GDM1 (cell line): Measurements from ENCODE around the gene XPO4.

Experiments
- DNase-seq: peaks from one replicate; lab custom pipeline; 2025; lab: John Stamatoyannopoulos, UW

The XPO4 gene

DNA sequence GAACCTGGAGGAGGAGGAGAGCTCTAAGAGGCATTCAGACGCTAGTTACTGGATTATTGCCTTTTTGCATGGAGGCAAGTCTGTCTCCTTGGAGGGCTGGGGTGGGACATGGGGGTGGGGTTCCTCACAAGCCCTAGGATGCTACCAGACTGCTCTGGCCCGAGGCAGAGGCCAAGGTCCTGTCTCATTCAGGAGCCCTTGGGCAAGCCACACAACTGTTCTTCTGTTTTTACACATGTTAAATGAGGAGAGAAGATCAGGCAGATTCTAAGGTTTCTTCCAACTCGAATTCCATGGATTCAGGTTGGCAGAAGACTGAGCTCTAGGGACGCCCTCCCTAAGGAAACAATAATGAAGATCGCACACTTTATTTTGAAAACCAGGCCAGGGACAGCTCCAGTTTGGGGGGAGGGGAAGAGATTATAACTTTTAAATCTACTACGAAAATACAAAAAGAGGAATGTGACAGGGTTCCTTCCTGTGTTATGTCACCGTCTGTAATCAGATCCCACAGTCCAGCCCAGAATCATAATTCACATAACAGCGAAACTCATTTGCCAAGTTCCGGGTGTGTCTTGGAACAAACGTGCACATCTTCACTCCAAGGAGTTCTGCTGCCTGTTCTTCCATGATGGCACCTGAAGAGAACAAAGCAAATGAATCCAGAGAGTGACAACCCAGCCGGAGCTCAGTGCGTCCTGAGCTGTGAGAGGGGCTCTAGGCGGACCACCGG lies 173.8 kb downstream of the XPO4 start:
- DNase-seq, result no peak

- DNase-seq, result no peak
These were observed 174.7 kb downstream of the XPO4 start for GRCh38 chr13:20727856-20728255.
